C4-2B (cell line): ENCODE measurements around the gene GPR158.

Experiments used
- ZFX ChIP-seq: fragments of 450-650 bp; IDR thresholded peaks from 2 replicates; pipeline ENCODE4 v1.6.1; 2017
- TF ChIP-seq, protein P1 (sequence below): fragments of 450-650 bp; conservative IDR thresholded peaks from 2 replicates; pipeline ENCODE4 v1.5.1; 2017; ENCODE audit warnings: mild to moderate bottlenecking

- TF ChIP-seq, protein P1, sequence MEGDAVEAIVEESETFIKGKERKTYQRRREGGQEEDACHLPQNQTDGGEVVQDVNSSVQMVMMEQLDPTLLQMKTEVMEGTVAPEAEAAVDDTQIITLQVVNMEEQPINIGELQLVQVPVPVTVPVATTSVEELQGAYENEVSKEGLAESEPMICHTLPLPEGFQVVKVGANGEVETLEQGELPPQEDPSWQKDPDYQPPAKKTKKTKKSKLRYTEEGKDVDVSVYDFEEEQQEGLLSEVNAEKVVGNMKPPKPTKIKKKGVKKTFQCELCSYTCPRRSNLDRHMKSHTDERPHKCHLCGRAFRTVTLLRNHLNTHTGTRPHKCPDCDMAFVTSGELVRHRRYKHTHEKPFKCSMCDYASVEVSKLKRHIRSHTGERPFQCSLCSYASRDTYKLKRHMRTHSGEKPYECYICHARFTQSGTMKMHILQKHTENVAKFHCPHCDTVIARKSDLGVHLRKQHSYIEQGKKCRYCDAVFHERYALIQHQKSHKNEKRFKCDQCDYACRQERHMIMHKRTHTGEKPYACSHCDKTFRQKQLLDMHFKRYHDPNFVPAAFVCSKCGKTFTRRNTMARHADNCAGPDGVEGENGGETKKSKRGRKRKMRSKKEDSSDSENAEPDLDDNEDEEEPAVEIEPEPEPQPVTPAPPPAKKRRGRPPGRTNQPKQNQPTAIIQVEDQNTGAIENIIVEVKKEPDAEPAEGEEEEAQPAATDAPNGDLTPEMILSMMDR: no peak
- TF ChIP-seq ZFX: no peak
Measured at GRCh38 chr10:25504838-25505237, 330.0 kb downstream of the GPR158 start.
